Fibroblast of pulmonary artery (primary cell): ENCODE measurements around the gene MT1B.
A peak's percentile ranks its signal among the peaks of the same experiment; 100 is the strongest.

Source experiments
- DNase-seq: peaks from one replicate; pipeline ENCODE4 v3.0.0-alpha.2; 2010; ENCODE audit warnings: low read depth
- H3K4me3 ChIP-seq: replicated peaks from 2 replicates; pipeline ENCODE4 v1.5.1; 2011; ENCODE audit warnings: low read depth, mild to moderate bottlenecking, control low read depth, low read length, moderate library complexity
- CTCF ChIP-seq: IDR thresholded peaks from 2 replicates; pipeline ENCODE4 v1.5.1; 2011; ENCODE audit warnings: mild to moderate bottlenecking, control low read depth, low read length, inconsistent platforms; ENCODE audit errors: missing control alignments

MT1B gene

GRCh38 chr16:56611281-56611833 lies 40.3 kb upstream of the MT1B start:
- TF ChIP-seq CTCF, result no peak
- DNase-seq, result peak; percentile 59
- no peak overlapping the region for H3K4me3 ChIP-seq

- no peak for TF ChIP-seq CTCF
- DNase-seq, result no peak
Measured at GRCh38 chr16:56613706-56614105, 38.0 kb upstream of the MT1B start.

GRCh38 chr16:56614549-56614991 lies 37.1 kb upstream of the MT1B start:
- peak; percentile 47 for DNase-seq
- no peak overlapping the region for H3K4me3 ChIP-seq
- no peak for TF ChIP-seq CTCF

More at GRCh38 chr16:56613706-56614105, 38.0 kb upstream of the MT1B start:
- H3K4me3 ChIP-seq, result no peak overlapping the region

GRCh38 chr16:56615353-56615752 lies 36.3 kb upstream of the MT1B start:
- no peak for TF ChIP-seq CTCF
- peak; percentile 37 for DNase-seq
- H3K4me3 ChIP-seq, result no peak overlapping the region

- no peak for DNase-seq
- TF ChIP-seq CTCF, result no peak
- peak overlapping the region; percentile 1 for H3K4me3 ChIP-seq
Measured at GRCh38 chr16:56616608-56617211, 35.0 kb upstream of the MT1B start.

- peak; percentile 68 for DNase-seq
- no peak for TF ChIP-seq CTCF
- H3K4me3 ChIP-seq, result peak overlapping the region; percentile 1
Measured at GRCh38 chr16:56617212-56618085, 34.2 kb upstream of the MT1B start.
